Neural progenitor cell (in vitro differentiated cells): ENCODE measurements around the gene RYR3.

ENCODE experiments used
- EZH2 ChIP-seq: fragments of 200-600 bp; sonication (generic); IDR thresholded peaks from 2 replicates; pipeline ENCODE4 v1.6.1; 2017; ENCODE audit warnings: antibody characterized with exemption, mild to moderate bottlenecking, moderate library complexity
- TF ChIP-seq, protein P1 (sequence below): fragments of 200-600 bp; sonication (generic); IDR thresholded peaks from 2 replicates; pipeline ENCODE4 v1.5.1; 2017; ENCODE audit warnings: antibody characterized with exemption, mild to moderate bottlenecking

DNA sequence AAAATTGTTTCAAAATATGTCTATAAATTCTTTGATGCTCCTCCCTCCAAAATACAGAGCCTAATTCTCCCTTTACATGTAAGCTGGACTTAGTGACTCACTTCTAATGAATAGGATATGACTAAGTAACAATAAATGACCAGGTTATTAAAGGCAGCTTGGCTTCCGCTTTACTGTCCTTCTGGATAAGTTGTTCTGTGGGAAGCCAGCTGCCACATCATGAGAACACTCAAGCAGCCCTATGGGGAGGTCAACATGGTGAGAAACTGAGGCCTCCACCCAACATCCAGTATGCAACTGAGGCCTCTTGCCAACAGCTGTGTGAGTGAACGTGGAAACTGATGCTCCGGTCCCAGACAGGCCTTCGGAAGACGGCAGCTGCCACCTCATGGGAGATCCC is 410.2 kb downstream of the RYR3 start:
- TF ChIP-seq, protein P1, sequence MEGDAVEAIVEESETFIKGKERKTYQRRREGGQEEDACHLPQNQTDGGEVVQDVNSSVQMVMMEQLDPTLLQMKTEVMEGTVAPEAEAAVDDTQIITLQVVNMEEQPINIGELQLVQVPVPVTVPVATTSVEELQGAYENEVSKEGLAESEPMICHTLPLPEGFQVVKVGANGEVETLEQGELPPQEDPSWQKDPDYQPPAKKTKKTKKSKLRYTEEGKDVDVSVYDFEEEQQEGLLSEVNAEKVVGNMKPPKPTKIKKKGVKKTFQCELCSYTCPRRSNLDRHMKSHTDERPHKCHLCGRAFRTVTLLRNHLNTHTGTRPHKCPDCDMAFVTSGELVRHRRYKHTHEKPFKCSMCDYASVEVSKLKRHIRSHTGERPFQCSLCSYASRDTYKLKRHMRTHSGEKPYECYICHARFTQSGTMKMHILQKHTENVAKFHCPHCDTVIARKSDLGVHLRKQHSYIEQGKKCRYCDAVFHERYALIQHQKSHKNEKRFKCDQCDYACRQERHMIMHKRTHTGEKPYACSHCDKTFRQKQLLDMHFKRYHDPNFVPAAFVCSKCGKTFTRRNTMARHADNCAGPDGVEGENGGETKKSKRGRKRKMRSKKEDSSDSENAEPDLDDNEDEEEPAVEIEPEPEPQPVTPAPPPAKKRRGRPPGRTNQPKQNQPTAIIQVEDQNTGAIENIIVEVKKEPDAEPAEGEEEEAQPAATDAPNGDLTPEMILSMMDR: no peak
- TF ChIP-seq EZH2: no peak
